AML-193 (cell line): Measurements from ENCODE around the gene CCL28.

Source experiments
- DNase-seq, 2 experiments: peaks; one replicate each; lab custom pipeline; 2025; lab: John Stamatoyannopoulos, UW

Gene CCL28

DNA sequence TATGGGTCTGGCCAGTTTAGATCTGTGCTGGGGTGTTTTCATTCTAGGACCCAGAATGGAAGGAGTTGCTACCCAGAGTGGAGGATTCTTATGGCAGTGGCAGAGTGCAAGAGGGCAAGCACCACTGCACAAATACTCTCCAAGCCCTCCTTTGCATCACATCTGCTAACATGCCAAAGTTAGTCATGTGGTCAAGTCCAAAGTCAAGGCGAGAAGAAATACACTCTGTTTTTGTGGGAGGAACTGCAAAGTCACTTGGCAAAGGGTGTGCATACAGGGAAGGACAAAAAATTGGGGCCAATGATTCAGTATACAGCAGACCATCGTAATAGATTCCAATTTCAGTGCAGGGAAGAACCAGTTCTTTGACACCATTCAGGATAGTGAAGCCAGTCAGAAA lies 55.1 kb downstream of the CCL28 start:
- no peak for DNase-seq

DNA sequence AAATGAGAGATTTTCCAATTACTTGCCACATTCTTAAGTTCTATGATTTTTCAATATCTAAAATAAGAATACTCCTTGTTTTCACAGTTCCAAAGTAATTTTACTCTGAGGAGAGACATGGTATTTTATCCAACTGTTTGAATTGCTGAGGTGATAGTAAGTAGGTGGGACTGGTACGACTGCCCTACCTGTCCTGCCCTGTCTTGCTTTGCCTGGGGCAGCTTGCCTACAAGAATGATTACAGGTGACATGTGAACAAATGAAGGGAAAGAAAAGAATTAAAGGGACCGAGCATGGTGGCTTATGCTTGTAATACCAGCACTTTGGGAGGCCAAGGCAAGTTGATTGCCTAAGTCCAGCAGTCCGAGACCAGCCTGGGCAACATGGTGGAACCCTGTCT lies 57.4 kb downstream of the CCL28 start:
- DNase-seq: no peak

DNA sequence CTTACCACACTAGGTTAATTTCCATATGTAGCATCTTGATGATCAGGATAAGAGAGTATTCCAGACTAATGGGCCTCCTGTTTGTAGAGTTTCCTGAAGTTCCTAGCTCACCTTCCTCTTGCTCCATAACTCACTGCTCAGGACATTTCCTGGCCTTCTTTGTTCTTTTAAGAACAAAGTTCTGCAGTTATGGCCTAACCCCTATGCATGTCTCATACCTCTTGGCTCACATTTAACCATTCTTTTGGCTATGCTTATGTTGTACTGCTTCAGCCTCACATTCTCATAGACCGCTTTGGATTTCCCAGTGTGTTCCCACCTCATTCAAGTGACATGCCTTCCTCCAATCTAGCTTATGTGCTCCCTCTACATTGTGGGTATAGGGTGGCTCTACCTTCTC lies 58.5 kb downstream of the CCL28 start:
- DNase-seq: no peak

DNA sequence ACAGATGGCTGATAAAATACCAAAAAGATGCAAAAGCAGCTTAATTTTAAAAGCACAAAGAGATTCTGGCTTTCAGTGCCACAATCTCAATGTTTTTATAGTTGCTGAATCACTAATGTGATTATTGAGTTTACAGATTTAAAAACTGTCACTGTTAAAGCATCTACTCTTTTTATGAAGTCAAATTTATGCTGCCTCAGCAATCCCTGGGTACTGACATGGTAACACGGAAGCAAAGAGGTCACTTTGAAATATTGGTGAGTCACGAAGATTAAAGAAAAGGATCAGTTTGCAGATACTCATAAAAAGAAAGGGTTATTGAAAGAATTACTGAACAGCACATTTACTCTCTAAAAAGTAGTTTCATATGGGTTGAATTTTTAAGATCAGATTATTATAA lies 59.3 kb downstream of the CCL28 start:
- DNase-seq: no peak

DNA sequence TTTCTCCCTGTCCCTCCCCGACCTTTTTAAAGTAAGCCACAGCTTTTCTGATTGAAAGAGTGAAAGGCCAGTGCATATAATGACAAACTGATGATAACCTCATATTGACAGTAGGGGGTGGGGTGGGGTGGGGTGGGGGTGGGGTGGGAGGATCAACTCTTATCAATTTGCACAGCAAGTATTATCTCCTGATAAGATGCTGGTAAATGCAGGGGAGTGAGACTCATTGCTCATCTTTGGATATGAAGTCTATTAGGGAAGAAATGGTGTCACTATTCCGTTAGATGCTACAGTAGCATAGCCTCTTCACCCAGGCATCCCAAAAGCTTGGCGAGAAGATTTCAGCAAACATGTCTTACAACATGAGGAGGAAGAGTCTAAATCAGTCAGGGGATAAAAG lies 60.1 kb downstream of the CCL28 start:
- DNase-seq: no peak

DNA sequence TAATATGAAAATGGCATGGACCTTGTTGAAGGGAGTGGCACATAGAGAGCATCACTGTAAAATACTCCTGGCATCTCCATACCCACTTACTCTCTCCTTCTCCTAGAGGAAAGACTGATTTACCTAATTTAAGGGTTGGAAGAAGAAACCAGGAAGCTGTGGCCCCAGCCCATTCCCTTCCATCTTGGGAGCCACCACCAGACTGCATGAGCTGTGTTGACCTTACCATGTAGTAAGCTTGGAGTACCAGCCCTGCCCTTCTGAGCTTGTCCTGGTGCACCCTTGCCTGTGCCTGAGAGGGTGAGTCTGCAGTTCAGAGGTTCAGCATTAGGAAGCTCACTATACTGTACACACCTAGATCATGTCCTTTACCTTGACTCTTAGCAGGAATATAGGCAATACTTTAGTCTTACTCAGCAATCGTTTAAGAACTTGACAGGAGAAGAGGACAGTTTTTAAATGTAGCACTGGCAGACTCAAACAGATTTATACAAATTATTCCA lies 63.3 kb downstream of the CCL28 start:
- DNase-seq: no peak

DNA sequence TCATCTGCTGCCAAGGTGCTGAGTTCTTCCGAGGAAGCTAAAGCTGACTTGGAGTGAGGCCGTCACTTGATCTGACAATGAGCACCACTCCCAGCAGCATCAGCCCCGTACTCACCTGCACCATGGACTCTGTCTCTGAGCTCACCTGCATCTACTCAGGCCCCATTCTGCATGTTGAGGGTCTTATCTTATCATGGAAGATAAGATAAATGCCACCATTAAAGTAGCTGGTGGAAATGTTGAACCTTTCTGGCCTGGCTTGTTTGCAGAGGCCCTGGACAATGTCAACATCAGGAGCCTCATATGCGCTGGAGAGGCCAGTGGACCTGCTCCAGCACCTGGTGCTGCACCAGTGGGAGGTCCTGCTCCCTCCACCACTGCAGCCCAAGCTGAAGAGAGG lies 64.0 kb downstream of the CCL28 start:
- no peak for DNase-seq

DNA sequence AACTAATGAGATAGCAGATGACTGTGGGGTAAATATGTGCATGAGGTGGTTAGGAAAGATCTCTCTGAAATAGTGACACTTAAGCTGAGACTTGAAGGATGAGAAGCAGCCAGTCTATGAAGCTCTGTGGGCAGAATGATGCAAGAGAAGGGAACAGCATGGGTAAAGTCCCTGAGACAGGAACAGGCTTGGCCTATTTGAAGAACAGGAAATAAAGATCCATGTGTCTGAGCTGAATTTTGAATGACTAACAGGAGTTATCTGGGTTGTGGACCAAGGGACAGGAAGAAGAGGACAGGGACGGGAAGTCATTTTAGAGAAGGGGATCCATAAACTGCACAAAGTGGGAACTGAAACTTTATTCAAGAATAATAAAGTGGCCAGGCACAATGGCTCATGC lies 73.3 kb downstream of the CCL28 start:
- peak; percentile 74 to 82 for DNase-seq

DNA sequence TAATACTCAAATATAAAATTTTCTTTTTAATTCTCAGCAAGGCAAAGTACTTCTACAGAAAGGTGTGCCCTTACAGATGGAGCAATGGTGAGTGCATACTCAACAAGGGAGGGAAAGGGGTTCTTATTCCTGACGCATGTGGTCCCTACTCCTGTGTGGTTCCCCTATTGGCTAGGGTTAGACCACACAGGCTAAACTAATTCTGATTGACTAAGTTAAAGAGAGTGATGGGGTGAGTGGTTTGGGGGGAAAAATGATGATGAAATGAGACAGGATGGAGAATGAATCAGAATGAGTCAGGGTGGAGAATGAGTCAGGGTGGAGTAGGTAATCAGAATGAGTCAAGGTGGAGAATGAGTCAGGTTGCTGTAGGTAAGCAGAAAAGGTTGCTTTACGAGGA lies 76.0 kb downstream of the CCL28 start:
- no peak for DNase-seq

DNA sequence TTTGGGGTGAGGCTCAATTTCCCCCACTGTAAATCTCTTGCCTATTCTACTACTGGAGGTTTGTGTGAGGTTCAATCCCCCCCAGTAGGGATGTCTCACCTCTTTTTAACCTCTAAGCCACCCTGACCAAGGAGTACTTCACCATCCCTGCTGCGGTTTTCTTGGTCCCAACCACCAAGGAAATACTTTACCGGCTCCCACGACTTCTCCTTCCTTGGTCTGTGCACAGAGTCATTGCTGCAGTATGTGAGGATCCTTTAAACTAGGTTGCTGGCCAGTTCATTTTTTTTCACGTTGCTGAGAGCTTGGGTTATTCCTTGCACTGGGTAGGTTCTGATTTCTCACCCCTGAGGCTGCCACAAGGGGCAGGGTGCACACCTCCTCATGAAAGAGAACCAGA lies 76.5 kb downstream of the CCL28 start:
- no peak for DNase-seq

DNA sequence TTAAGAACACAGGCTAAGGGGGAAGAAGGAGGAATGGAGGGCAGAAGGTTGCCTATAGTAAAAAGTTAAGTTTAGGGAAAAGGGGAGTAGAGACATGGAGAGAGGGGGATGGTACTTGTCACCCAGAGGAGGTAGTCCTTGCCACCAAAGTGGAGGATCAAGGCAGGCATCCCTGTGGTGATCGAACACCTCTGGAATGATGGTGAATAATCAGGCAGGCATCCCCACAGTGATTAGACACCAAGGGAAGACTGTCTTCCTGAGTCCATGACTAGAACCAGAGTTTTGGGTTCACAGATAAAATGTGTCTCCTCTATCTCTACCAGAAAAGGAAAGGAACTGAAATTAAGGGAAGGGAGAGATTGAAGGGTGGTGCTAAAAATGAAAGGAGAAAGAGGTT lies 79.8 kb downstream of the CCL28 start:
- no peak for DNase-seq
